Measurements from ENCODE around the gene TPD52L1. TPM values are rescaled to one million over a fixed set of nuclear protein-coding genes. Genes with fewer than 3 reads are reported as not detected.

The TPD52L1 gene
- total and polyA plus RNA-seq, 2 of the 13 experiments (the other 11 are each of a cell fraction or from before 2014, with no cell fraction given): 0.49 to 0.53 TPM

GRCh38 chr6:125301435-125302391 is 148.1 kb downstream of the TPD52L1 start, which contains the start of gene HDDC2 (continued):
- TF ChIP-seq ZNF570 (CRISPR knock-in tag; IDR thresholded peaks at IDR 0.05; ENCODE audit: borderline replicate concordance): peak; percentile 91; the same call in 1 of the 2 replicates
- no peak for TF ChIP-seq NONO (IDR thresholded peaks at IDR 0.05)
- peak; percentile 92 for TF ChIP-seq NONO (CRISPR knock-in tag; conservative IDR thresholded peaks at IDR 0.05)
- TF ChIP-seq ZKSCAN8 (CRISPR knock-in tag; IDR thresholded peaks at IDR 0.05; ENCODE audit: borderline replicate concordance): 0 out of 2 replicates have a peak, but pooled peaks have one; percentile 47
- peak; percentile 98 for TF ChIP-seq ZNF451 (CRISPR knock-in tag; IDR thresholded peaks at IDR 0.05)
- TF ChIP-seq HNRNPH1 (optimal IDR thresholded peaks at IDR 0.05; ENCODE audit: low read depth, low read length): no peak
- no peak; the same call in 1 of the 2 replicates for TF ChIP-seq MYNN (CRISPR knock-in tag; IDR thresholded peaks at IDR 0.05; ENCODE audit: low read depth)
- TF ChIP-seq ZNF367 (CRISPR knock-in tag; IDR thresholded peaks at IDR 0.05; ENCODE audit: borderline replicate concordance): 0 out of 2 replicates have a peak, but pooled peaks have one; percentile 44
- TF ChIP-seq HCFC1 (IDR thresholded peaks at IDR 0.05; ENCODE audit: low read depth, low read length): no peak
- TF ChIP-seq BORCS8-MEF2B (CRISPR knock-in tag; IDR thresholded peaks at IDR 0.05): peak; percentile 95
- TF ChIP-seq ZNF577 (CRISPR knock-in tag; IDR thresholded peaks at IDR 0.05; ENCODE audit: borderline replicate concordance, low read depth): 0 out of 2 replicates have a peak, but pooled peaks have one; percentile 70
- peak; percentile 20 for TF ChIP-seq FOSL2 (CRISPR knock-in tag; IDR thresholded peaks at IDR 0.05)
- TF ChIP-seq TEAD2 (CRISPR knock-in tag; IDR thresholded peaks at IDR 0.05): peak; percentile 94; the same call in 1 of the 2 replicates
- no peak for TF ChIP-seq FOXK1 (CRISPR knock-in tag; IDR thresholded peaks at IDR 0.05; ENCODE audit: borderline replicate concordance, low read depth)
- TF ChIP-seq SMARCC2 (IDR thresholded peaks at IDR 0.05): no peak
- peak; percentile 94 for TF ChIP-seq ZNF318 (CRISPR knock-in tag; IDR thresholded peaks at IDR 0.05)
- no peak for TF ChIP-seq CENPX (CRISPR knock-in tag; IDR thresholded peaks at IDR 0.05)
- TF ChIP-seq DR1 (CRISPR knock-in tag; IDR thresholded peaks at IDR 0.05): peak; percentile 61; the same call in 1 of the 2 replicates
- TF ChIP-seq RORA (CRISPR knock-in tag; IDR thresholded peaks at IDR 0.05): no peak; the same call in 1 of the 2 replicates
- TF ChIP-seq ETV6 (CRISPR knock-in tag; conservative IDR thresholded peaks at IDR 0.05): peak; percentile 100
